NCI-H1105 (cell line): Measurements from ENCODE around the gene MILR1.
A peak's percentile ranks its signal among the peaks of the same experiment; 100 is the strongest.
"Not testable (repeated sequence)": the region's sequence is repeated elsewhere in the genome, so short reads cannot be mapped to it uniquely, and the experiment has no call there.

Experiments
- DNase-seq: peaks from one replicate; lab custom pipeline; 2025; lab: John Stamatoyannopoulos, UW

Gene MILR1, protein sequence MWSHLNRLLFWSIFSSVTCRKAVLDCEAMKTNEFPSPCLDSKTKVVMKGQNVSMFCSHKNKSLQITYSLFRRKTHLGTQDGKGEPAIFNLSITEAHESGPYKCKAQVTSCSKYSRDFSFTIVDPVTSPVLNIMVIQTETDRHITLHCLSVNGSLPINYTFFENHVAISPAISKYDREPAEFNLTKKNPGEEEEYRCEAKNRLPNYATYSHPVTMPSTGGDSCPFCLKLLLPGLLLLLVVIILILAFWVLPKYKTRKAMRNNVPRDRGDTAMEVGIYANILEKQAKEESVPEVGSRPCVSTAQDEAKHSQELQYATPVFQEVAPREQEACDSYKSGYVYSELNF

DNA sequence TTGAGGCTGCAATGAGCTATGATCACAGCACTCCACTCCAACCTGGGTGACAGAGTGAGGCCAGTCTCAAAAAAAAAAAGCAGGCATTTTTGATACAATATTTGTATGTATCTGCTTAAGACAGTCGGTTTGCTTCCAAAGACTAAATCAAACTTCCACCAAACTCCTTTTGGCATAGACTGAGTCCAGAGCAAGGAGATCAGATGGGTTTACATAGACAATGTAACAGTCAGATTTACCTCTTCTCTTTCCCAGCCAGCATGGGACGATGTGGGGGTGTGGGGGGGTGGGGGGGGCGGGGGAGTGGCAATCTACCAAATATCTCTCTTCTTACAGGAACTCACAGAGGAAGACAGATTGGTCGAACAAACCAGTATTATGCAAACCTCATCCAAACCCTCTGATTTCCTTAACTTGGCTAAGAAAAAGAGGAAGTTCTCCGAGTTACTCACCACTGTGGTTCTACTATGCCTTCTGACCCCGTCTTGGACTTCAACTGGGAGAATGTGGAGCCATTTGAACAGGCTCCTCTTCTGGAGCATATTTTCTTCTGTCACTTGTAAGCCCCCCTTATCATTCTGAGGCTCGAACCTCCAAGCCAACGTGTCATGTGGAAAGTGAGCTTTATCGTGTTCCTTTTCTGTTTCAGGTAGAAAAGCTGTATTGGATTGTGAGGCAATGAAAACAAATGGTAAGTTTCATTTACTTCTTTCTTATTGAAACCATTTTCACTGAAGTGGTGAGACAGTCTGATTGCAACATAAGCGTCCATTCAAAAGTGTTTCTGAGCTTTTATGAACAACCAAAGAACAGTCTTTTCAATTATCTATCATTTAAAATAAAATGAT is at the start of gene MILR1:
Gene MILR1, plus strand, starts transcription at position 451 of the 848 bp plus-strand sequence. Its CDS starts 54 bp downstream, at position 505.
- DNase-seq = no peak

DNA sequence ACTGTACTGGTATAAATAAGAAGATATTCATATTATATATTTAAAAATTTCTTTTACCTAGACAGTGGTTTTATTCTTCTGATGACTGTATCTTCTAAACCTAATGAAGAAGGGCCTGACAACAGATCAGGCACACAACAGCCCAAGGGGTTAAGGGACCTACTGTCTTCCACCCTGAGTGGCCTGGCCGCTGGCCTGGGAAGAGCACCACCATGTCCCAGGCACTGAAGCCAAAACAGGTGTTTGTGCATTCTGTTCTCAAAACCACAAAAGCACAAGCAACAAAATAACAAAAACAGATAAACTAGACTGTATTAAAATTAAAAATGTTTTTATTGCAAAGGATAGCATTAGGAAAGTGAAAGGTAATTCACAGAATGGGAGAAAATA is 49.2 kb upstream of the MILR1 start:
- DNase-seq = no peak

DNA sequence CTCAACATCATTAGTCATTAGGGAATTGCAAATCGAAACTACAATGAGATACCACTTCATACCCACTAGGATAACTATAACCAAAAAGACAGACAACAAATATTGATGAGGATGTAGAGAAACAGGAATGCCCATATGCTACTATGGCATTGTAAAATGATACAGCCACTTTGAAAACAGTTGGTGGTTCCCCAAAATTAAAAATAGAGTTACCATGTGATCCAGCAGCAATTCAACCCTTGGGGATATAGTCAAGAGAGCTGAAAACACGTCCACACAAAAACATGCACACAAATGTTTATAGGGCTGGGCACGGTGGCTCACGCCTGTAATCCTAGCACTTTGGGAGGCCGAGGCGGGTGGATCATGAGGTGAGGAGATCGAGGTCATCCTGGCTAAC is 48.3 kb upstream of the MILR1 start:
- DNase-seq = no peak

DNA sequence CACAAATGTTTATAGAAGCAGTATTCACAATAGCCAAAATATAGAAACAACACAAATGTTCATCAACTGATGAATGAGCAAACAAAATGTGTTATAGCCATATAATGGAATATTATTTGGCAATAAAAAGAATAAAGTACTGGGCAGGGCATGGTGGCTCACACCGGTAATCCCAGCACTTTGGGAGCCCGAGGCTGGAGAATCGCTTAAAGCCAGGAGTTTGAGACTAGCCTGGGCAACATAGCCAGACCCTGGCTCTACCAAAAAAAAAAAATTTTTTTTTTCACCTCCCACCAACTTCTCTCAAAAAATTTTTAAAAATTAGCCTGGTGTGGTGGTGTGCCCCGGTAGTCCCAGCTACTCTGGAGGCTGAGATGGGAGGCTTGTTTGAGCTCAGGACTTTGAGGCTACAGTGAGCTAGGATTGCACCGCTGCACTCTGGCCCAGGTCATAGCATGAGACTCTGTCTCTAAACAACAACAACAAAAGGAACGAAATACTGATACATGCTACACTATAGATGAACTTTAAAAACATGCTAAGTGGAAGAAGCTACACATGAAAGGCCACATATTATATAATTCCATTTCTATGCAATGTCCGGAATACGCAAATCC is 47.6 kb upstream of the MILR1 start:
- DNase-seq = no peak

DNA sequence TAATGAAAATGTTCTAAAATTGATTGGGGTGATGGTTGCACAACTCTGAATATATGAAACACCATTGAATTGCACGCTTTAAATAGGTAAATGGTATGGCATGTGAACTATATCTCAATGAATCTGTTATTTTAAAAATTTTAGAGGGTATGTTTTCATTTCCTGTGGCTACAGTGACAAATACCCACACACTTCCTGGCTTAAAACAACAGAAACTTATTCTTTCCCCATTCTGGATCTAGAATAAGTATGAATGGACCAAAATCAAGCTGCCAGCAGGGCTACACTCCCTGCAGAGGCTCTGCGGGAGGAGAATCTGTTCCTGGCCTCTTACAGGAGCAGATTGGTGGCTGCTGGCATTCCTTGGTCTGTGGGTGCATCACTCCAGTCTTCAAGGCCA is 47.0 kb upstream of the MILR1 start:
- no peak for DNase-seq

DNA sequence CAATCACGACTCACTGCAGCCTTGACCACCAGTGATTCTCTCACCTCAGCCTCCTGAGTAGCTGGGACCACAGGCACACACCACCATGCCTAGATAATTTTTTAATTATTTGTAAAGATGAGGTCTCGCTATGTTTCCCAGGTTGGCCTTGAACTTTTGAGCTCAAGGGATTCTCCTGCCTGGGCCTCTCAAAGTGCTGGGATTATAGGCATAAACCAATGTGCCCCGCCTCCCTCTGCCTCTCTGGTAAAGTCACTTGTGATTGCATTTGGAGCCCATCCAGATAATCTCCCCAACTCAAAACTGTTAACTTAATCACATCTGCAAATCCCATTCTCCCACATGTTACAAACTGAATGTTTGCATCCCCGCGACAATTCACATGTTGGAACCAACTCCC is 46.4 kb upstream of the MILR1 start:
- no peak for DNase-seq

DNA sequence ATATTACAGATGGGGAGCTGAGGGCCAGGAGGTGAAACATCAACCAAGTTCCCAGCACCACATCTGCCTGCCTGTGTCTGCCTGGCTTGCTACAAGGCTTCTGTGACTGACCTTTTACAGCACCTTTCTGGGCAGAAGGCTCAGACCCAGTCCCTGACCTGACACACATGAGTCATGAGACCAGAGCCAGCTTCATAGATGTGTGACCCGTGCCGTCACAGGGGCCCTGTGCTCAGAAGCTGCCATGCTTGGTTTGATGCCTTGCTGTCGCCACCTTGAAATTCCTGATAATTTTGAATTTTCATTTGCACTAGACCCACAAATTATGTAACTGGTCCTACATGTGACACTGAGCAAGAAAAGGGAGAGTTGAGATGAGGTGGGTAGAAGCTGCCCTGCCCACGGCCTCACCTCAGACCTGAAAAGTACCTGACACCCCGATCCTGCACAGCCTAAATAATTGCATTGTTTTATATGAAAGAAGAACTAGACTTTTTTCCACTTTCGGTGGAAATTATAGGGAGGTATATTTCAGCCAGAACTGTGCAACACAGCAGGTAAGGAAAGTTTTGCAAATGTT is 44.9 kb upstream of the MILR1 start:
- DNase-seq = no peak

DNA sequence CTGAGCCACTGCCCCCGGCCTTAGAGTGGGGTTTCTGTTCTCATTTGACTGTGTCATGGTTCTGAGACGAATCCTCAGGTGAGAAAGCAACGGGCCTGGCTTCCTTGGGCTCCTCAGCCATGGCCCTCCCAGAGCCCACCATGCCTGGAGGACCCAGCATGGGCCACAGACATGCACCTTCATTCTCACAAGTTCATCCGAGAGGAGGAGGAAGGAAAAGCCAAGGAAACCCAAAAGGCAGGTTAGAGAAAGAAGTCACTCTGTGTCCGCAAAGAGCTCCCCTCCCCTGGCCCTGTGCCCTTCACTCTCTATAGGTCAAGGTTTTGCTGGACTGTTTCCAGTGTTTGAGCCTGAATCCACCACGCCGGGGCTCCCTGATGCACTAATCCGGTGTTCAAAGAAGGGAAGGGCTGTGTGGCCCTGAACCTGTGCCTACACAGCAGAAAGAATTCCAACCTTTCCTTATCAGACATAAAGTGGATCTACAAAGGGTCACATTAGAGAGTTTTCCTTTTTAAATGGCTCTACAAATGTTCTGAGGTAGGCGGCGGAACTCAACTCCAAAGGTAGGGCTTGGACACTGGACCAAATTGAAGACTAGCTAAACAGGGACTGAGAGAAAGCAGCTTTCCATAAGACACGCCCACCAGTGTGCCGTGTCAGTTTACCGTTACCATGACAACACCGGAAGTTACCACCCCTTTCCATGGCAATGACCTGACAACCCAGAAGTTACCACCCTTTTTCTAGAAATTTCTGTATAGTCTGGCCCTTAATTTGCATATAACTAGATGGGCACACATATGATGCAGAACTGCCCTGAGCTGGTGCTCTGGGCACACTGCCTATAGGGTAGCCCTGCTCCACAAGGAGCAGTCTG is 42.4 kb upstream of the MILR1 start:
- no peak for DNase-seq

DNA sequence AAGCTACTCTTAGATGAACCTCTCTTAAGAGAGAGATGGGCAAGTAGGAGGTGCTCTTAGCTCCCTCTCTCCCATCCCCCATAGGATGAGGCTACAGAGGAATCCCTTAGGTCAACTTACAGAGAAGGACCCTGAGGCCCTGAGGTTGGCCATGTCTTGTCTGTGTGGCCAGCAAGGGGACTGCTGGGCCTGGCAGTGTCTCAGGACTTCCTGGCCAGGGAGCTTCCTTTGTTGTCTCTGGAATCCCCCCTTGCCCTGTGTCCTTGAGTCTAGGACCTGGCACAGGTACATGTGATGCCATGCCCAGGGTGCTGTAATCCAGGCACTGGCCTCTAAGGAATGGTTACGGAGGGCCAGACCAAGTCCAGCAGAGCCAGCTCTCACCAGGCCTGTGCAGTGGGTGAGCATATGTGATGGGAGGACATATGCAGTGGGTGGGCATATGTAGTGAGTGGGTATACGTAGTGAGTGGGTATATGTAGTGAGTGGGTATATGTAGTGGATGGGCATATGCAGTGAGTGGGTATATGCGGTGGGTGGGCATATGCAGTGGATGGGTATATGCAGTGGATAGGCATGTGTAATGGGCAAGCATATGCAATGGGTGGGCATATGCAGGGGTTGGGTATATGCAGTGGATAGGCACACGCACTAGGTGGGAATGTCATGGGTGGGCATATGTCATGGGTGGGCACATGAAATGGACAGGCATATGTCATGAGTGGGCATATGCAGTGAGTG is 38.0 kb upstream of the MILR1 start:
- no peak for DNase-seq

DNA sequence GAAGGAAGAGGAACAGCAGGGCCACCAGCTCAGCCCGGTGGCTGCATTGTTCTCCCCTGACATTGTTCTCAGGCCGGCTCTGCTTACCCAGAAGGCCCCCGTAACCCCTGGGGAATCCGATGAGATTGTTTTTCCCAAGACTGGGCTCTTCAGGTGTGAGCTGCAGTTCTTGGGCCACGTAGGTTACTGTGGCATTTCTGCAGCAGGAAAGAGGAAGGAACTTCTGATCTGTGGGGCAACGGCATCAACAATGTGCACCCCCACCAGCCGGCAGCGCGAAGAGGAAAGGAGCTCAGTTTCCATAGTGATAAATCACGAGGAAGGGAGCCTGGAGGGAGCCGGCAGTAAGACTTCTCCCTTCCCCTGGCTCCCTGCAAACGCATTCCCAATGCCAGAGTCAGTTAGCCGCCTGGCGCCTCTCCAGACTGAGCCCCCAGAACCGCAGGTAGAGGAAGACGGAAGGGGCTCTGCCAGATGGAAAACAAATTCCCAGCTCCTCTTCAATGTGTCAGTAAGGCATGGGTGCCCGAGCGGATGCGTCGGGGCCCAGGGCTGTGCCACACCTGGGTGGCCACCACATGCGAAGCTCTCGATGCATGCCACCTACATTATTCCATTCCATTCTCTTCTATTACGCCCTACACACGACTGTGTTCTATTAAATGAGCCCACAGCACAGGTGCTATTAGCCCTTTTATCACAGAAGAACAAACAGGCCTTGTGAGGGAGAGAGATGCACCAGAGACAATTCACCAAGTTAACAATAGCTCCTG is 36.7 kb upstream of the MILR1 start:
- no peak for DNase-seq

DNA sequence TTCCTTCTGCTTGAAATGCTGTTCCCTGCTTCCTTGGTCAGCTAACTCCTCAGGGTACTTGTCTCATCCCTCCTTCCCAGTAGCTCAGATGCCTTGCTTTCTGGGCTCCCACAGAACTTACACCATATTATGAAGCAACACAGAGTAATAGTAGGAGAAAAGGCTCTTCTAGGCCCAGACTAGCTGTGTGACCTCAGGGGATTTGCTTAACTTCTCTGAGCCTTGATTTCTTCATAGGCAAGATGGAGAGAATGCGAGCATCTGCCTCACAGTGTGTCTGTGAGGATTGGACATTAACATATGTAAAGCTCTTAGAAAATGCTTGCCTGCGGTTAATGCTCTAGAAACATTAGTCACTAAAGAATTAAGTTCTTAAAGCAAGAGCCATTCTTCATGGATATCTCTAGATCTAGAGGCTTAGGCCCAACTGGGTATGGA is 36.0 kb upstream of the MILR1 start:
- no peak for DNase-seq

DNA sequence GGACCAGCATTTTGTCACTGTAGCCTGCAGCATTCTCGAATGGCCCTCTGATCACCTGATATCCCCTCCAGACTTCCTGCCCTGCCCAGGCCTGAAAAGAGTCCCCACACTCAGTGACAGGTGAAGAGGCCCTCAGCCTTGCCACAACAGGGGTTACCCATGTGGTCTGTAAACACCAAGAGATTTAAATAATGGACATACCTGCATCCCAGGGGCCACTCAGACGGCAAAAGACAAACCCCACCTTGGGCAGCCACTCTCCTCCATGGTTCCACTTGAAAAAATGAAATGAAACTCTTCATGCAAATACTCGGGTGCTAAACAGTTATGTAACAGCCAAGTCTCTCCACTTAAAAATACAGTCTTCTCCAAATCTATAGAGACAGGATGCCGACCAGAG is 35.4 kb upstream of the MILR1 start:
- DNase-seq = no peak

DNA sequence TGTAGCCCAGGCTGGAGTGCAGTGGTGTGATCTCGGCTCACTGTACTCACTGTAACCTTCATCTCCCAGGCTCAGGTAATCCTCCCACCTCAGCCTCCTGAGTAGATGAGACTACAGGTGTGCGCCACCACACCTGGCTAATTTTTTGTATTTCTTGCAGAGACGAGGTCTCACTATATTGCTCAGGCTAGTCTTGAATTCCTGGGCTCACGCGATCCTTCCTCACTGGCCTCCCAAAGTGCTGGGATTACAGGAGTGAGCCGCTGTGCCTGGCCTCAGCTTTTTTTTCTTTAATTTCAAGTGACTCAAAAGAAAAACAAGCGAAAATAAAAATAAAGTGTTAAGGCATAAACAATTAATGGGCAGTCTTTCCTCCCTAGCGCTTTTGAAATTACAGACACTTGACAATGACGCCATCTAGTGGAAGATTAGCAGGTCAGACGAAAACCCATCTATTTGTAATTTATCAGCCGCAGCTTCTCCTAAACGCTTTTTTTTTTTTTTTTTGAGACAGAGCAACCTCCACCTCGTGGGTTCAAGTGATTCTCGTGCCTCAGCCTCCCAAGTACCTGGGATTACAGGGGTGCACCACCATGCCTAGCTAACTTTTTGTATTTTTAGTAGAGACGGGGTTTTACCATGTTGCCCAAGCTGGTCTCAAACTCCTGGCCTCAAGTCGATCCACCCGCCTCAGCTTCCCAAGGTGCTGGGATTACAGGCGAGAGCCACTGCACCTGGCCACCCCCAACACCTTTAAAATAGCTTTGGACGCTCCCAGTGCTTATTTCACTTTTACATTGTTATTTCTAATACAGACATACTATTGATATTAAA is 30.2 kb upstream of the MILR1 start:
- peak; percentile 31 for DNase-seq

DNA sequence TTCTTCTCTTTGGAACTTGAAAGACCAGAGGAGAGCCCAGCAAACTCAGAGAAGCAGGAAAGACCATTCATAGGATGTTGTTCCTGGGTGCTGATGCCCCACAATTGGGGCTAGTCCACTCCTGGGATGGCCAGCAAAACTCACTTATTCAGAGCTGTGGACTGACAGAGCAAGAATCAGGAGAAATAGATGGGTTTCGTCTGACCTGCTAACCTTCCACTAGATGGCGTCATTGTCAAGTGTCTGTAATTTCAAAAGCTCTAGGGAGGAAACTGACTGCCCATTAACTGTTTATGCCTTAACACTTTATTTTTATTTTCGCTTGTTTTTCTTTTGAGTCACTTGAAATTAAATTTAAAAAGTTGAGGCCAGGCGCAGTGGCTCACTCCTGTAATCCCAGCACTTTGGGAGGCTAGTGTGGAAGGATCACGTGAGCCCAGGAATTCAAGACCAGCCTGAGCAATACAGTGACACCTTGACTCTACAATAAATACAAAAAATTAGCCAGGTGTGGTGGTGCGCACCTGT is 28.7 kb upstream of the MILR1 start:
- peak; percentile 38 for DNase-seq

DNA sequence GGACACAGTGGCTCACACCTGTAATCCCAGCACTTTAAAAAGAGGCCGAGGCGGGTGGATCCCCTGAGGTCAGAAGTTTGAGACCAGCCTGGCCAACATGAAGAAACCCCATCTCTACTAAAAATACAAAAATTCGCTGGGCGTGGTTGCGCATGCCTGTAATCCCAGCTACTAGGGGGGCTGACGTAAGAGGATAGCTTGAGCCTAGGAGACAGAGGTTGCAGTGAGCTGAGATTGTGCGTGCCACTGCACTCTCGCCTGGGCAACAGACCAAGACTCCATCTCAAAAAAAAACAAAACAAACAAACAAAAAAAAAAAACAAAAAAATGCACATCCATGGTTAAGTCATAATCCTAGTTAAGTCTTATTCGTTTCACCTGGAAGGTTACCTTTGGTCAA is 26.8 kb upstream of the MILR1 start:
- not testable (repeated sequence) for DNase-seq

DNA sequence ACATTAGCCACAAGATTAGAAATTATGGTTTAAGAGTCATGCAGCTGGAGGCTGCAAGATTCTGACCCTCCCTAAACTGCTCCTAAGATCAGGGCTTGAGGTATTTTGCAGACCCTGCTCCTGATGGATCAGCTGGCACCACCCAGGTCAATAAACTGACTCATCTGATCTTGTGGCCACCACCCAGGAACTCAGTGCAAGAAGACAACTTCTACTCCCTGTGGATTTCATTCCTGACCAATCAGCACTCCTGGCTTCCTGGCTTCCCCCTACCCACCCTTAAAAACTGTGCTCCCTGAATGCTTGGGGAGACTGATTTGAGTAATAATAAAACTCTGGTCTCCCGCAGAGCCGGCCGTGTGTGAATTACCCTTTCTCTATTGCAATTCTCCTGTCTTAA is 25.0 kb upstream of the MILR1 start:
- no peak for DNase-seq

DNA sequence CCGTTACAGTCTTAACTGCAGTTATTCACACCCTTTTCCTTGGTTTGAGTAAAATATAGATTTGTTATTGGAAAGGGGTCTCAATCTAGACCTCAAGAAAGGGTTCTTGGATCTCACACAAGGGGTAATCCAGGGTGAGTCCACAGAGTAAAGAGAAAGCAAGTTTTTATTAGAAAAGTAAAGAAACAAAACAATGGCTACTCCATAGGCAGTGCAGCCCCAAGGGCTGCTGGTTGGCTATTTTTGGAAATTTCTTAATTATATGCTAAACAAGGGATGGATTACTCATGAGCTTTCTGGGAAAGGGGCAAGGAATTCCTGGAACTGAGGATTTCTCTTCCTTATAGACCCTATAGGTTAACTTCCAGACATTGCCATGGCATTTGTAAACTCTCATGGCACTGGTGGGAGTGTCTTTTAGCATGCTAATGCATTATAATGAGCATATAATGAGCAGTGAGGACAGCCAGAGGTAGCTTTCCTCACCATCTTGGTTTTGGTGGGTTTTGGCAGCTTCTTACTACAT is 24.5 kb upstream of the MILR1 start:
- no peak for DNase-seq

DNA sequence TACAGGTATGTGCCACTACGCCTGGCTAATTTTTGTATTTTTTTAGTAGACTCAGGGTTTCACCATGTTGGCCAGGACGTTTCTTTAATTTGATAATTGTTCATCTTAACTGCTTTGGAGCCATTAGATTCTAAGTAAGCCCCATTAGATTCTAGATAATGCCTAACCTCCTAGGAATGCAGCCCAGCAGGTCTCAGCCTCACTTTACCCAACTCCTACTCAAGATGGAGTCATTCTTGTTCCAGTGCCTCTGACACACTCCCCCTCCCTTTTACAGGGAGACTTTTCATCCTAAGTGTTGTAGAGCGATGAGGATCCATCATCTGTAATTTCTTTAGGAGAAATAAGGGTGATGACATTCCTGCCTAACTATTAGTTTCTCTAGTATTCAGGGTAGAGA is 23.7 kb upstream of the MILR1 start:
- DNase-seq = no peak

DNA sequence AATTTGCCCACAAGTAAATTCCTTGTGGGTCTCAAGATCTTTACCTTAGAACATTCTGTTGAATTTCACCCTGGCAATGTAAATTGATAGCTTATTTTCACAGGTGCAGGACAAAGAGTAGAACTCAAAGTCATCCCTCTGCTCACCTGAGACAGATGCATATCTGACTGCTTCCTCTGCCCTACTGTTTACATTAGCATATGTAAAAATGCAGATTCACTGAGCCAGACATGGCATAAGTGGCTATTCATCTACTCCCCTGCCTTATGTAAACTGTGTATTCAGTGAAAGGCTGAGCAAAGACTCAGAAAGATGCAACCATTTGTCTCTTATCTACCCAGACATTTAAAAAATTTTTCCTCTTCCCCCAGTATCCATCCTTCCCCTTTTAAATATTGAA is 22.3 kb upstream of the MILR1 start:
- no peak for DNase-seq
